Measurements from ENCODE around the gene MZB1.
A peak's percentile ranks its signal among the peaks of the same experiment; 100 is the strongest.

MZB1 gene

GRCh38 chr5:139341187-139341688 lies 48.5 kb downstream of the MZB1 start:
- Histone ChIP-seq H3K4me3 (ENCODE audit: control insufficient read depth in 1 of 7, extremely low read depth in 1 of 7, insufficient read depth in 4 of 7, low read depth in 2 of 7, low read length in 6 of 7) (peak overlapping the region; percentile 72 to 97 (median 94)), H3K36me3 (ENCODE audit: control insufficient read depth in 4 of 4, insufficient read depth in 4 of 4, low read length in 3 of 4) (peaks cover 0 to 8% (median under 1%) of the 10 kb centered on the region in 4 experiments), H3K27me3 (replicated peaks in 2 of 5; ENCODE audit: control insufficient read depth in 4 of 5, insufficient read depth in 5 of 5, low read length in 4 of 5) (no peaks in the 10 kb centered on the region), H3K27ac (ENCODE audit: insufficient read depth in 1 of 2, low read depth in 1 of 2, low read length in 2 of 2, poor library complexity in 1 of 2, severe bottlenecking in 2 of 2) (peak overlapping the region in 1 of 2 experiments; percentile 99), H3K9me3 (ENCODE audit: control extremely low read depth in 1 of 5, control insufficient read depth in 4 of 5, insufficient read depth in 2 of 5, low read depth in 1 of 5, low read length in 4 of 5) (no peaks in the 10 kb centered on the region), H3K4me1 (ENCODE audit: control extremely low read depth in 1 of 4, control insufficient read depth in 4 of 4, insufficient read depth in 4 of 4, low read length in 3 of 4) (peaks cover 11 to 33% (median 25%) of the 10 kb centered on the region in 4 experiments)
- 4% methylated on average over 15 of the region's 17 CpGs for WGBS (ENCODE audit: insufficient coverage)
- POLR2A ChIA-PET = interaction anchor here (0.8 to 2.1 kb wide), 12 partner anchors 8 to 61 kb away, joined by 3 to 13 read pairs (median 4); partner anchors contain the start of genes MATR3 and MZB1
- CTCF ChIA-PET = interaction anchor here (0.6 to 2.3 kb wide), 19 partner anchors 9 to 52 kb away, joined by 3 to 11 read pairs (median 4); partner anchors contain the start of gene MATR3
- DNase-seq = no peak

- H3K4me3 ChIP-seq (ENCODE audit: control insufficient read depth in 1 of 7, extremely low read depth in 1 of 7, insufficient read depth in 4 of 7, low read depth in 2 of 7, low read length in 6 of 7) = no peak overlapping the region
- no peaks in the 10 kb centered on the region for H3K9me3 ChIP-seq (ENCODE audit: control extremely low read depth in 1 of 5, control insufficient read depth in 4 of 5, insufficient read depth in 2 of 5, low read depth in 1 of 5, low read length in 4 of 5)
- peaks cover 0 to 6% (median 0%) of the 10 kb centered on the region in 4 experiments for H3K36me3 ChIP-seq (ENCODE audit: control insufficient read depth in 4 of 4, insufficient read depth in 4 of 4, low read length in 3 of 4)
- H3K4me1 ChIP-seq (ENCODE audit: control extremely low read depth in 1 of 4, control insufficient read depth in 4 of 4, insufficient read depth in 4 of 4, low read length in 3 of 4) = peaks cover 11 to 33% (median 25%) of the 10 kb centered on the region in 4 experiments
- WGBS (ENCODE audit: insufficient coverage) = no CpG with 5 or more reads among the region's 2 CpGs
- ChIA-PET POLR2A (interaction anchor here (1.9 kb wide), 1 partner anchor 8 kb away, joined by 6 read pairs; no protein-coding TSS in a partner anchor), CTCF (interaction anchor here (0.9 to 1.8 kb wide), 5 partner anchors 17 to 64 kb away, joined by 3 to 5 read pairs (median 4); partner anchors contain the start of gene SPATA24)
- H3K27ac ChIP-seq (ENCODE audit: insufficient read depth in 1 of 2, low read depth in 1 of 2, low read length in 2 of 2, poor library complexity in 1 of 2, severe bottlenecking in 2 of 2) = no peak overlapping the region
- DNase-seq = no peak
- no peaks in the 10 kb centered on the region for H3K27me3 ChIP-seq (replicated peaks in 2 of 5; ENCODE audit: control insufficient read depth in 4 of 5, insufficient read depth in 5 of 5, low read length in 4 of 5)
These were observed 49.7 kb downstream of the MZB1 start for GRCh38 chr5:139340051-139340450.

Measured in common myeloid progenitor, CD34-positive (primary cell).